ENCODE data around the gene KCNJ1. TPM values are rescaled to one million over a fixed set of nuclear protein-coding genes. Genes with fewer than 3 reads are reported as not detected.

KCNJ1 gene
- total RNA-seq, 1 donor from 2014 or later, result 0.41 TPM

DNA sequence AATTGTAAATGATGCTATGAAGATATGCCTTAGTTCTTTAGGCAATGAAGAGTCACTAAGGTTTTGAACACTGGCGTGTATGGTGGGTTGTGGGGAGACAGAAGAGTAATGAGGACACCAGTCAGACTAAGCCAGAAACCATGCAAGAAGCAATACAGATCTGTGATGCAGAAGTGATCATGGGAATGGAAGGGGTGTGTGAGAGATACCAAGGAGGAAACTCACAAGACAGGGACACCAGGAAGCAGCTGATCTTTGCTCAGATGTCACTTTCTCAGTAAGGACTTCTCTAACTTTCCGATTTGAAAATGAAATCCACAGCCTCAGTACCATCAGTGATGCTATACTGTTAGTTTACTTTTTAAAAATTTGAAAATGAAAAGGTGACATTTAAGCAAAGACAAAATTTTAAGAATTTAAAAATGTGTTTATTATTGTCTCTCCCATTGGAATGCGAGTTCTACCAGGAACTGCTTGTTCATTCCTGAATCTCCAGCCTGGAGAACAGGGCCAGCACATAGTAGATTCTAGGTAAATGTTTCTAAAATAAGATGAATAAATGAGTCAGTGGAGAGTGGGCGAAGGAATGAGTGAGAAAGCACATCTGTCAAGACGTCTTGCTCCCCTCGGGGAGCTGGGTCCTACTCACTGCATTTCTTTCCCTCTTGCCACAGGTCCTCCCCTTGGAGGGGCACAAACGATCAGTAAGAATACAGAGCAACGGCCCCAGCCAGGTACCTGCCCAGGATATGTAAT, 60.4 kb downstream of the KCNJ1 start:
- Mint-ChIP-seq H3K27ac (no peak overlapping the region), H3K4me3 (no peak overlapping the region), H3K36me3 (peaks cover 2% of the 10 kb centered on the region), H3K27me3 (ENCODE audit: insufficient read depth, low read depth) (peaks cover 8% of the 10 kb centered on the region), H3K4me1 (peaks cover 7% of the 10 kb centered on the region), H3K9me3 (no peaks in the 10 kb centered on the region)
- no peaks in the 10 kb centered on the region for H3K36me3 ChIP-seq
- no peaks in the 10 kb centered on the region for H3K9me3 ChIP-seq (ENCODE audit: low read depth)
- H2AFZ ChIP-seq (replicated peaks), result no peak overlapping the region
- H3K4me3 ChIP-seq, result no peak overlapping the region
- H3K27ac ChIP-seq, result no peak overlapping the region
- no peak overlapping the region for H3K4me2 ChIP-seq
- no peak overlapping the region for H3K9ac ChIP-seq
- H3F3A ChIP-seq (ENCODE audit: low read depth), result peaks cover 7% of the 10 kb centered on the region
- no peaks in the 10 kb centered on the region for H4K20me1 ChIP-seq (ENCODE audit: low read depth)
- H3K27me3 ChIP-seq, result no peaks in the 10 kb centered on the region
- TF ChIP-seq, protein P1, sequence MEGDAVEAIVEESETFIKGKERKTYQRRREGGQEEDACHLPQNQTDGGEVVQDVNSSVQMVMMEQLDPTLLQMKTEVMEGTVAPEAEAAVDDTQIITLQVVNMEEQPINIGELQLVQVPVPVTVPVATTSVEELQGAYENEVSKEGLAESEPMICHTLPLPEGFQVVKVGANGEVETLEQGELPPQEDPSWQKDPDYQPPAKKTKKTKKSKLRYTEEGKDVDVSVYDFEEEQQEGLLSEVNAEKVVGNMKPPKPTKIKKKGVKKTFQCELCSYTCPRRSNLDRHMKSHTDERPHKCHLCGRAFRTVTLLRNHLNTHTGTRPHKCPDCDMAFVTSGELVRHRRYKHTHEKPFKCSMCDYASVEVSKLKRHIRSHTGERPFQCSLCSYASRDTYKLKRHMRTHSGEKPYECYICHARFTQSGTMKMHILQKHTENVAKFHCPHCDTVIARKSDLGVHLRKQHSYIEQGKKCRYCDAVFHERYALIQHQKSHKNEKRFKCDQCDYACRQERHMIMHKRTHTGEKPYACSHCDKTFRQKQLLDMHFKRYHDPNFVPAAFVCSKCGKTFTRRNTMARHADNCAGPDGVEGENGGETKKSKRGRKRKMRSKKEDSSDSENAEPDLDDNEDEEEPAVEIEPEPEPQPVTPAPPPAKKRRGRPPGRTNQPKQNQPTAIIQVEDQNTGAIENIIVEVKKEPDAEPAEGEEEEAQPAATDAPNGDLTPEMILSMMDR (IDR thresholded peaks at IDR 0.05), result no peak
- TF ChIP-seq EZH2phosphoT487 (IDR thresholded peaks at IDR 0.05) (no peak), EZH2 (IDR thresholded peaks at IDR 0.05) (no peak)
- H3K79me2 ChIP-seq (ENCODE audit: low read depth), result no peaks in the 10 kb centered on the region
- H3K4me1 ChIP-seq, result peaks cover 15% of the 10 kb centered on the region
- DNase-seq (ENCODE audit: low spot score), result no peak

DNA sequence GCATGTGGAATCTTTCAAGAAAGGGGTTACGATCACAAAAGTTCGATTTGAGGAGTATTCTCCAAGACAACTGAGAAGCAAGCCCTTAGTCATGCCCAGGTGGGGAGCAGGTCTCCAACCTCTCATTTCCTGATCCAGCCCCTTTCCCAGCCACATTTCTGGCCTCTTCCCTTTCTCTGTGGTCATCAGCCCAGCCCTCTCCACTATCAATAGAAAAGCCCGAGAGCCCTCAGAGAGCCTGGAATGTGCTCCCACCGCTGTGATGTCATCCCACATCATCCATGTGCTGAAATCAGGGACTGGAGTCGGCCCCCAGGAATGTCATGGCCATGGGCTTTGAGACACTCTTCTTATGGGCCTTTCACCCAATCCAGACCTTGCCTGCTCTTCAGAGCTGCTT, 62.6 kb downstream of the KCNJ1 start:
- Histone ChIP-seq H3K36me3 (no peaks in the 10 kb centered on the region), H3F3A (ENCODE audit: low read depth) (peaks cover 7% of the 10 kb centered on the region), H3K9ac (no peak overlapping the region), H3K27ac (no peak overlapping the region), H2AFZ (replicated peaks) (no peak overlapping the region), H3K9me3 (ENCODE audit: low read depth) (no peaks in the 10 kb centered on the region), H3K4me2 (peak overlapping the region; percentile 43), H3K79me2 (ENCODE audit: low read depth) (no peaks in the 10 kb centered on the region), H4K20me1 (ENCODE audit: low read depth) (no peaks in the 10 kb centered on the region), H3K4me1 (peaks cover 15% of the 10 kb centered on the region), H3K27me3 (no peaks in the 10 kb centered on the region), H3K4me3 (no peak overlapping the region)
- Mint-ChIP-seq H3K9me3 (no peaks in the 10 kb centered on the region), H3K4me1 (peaks cover 12% of the 10 kb centered on the region), H3K27ac (no peak overlapping the region), H3K36me3 (peaks cover 2% of the 10 kb centered on the region), H3K27me3 (ENCODE audit: insufficient read depth, low read depth) (peaks cover 8% of the 10 kb centered on the region), H3K4me3 (no peak overlapping the region)
- TF ChIP-seq, protein P1 (IDR thresholded peaks at IDR 0.05), result no peak
- no peak for TF ChIP-seq EZH2 (IDR thresholded peaks at IDR 0.05)
- no peak for TF ChIP-seq EZH2phosphoT487 (IDR thresholded peaks at IDR 0.05)
- DNase-seq (ENCODE audit: low spot score), result no peak

DNA sequence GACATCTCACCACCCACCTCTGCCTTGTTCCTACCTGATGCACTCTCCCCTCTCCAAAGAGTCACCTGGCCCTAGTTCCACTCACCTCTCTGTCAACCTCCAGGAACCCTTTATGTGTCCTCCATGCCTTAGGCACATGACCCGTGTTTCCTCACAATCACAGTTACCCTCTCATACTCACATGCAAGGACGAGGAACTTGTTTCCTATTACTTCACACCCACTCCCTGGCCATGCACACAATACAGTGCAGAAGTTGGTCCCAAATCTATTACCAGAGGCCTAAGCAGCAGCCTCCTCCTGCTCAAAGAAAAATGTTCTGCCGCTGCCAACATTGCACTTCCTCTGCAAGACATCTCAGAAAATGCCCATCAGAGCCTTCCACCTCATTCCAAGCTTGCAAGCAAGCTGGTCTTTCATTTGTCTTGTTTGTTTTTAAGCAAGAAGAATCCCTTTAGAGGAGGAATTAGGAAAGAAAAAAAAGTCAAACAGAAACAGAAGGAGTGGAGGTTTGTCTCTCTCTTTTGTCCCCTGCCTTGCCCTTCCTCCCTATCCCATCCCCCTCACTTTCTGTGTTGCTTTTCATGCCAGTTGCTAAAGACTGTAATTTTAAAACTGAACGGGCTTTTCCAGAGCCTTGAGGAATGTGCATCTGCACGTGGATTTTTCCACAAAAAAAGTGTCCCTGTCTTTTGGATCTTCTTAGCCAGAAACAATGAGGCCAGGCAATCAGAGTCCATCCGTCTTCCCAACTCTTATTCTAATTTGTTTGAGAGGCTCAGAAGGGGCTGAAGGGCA, 63.4 kb downstream of the KCNJ1 start:
- no peak overlapping the region for H3K9ac ChIP-seq
- peaks cover 15% of the 10 kb centered on the region for H3K4me1 ChIP-seq
- peak overlapping the region; percentile 20 for H2AFZ ChIP-seq (replicated peaks)
- H3K36me3 ChIP-seq, result no peaks in the 10 kb centered on the region
- Mint-ChIP-seq H3K4me1 (peaks cover 12% of the 10 kb centered on the region), H3K36me3 (peaks cover 2% of the 10 kb centered on the region), H3K27me3 (ENCODE audit: insufficient read depth, low read depth) (peaks cover 8% of the 10 kb centered on the region), H3K4me3 (no peak overlapping the region), H3K9me3 (no peaks in the 10 kb centered on the region), H3K27ac (peak overlapping the region; percentile 35)
- H3K4me3 ChIP-seq, result no peak overlapping the region
- no peak for DNase-seq (ENCODE audit: low spot score)
- peak overlapping the region; percentile 43 for H3K4me2 ChIP-seq
- H3K27me3 ChIP-seq, result no peaks in the 10 kb centered on the region
- H3K27ac ChIP-seq, result no peak overlapping the region
- peaks cover 7% of the 10 kb centered on the region for H3F3A ChIP-seq (ENCODE audit: low read depth)
- no peaks in the 10 kb centered on the region for H4K20me1 ChIP-seq (ENCODE audit: low read depth)
- no peaks in the 10 kb centered on the region for H3K9me3 ChIP-seq (ENCODE audit: low read depth)
- no peaks in the 10 kb centered on the region for H3K79me2 ChIP-seq (ENCODE audit: low read depth)
- TF ChIP-seq, protein P1 (IDR thresholded peaks at IDR 0.05), result no peak
- TF ChIP-seq EZH2 (IDR thresholded peaks at IDR 0.05), result no peak
- no peak for TF ChIP-seq EZH2phosphoT487 (IDR thresholded peaks at IDR 0.05)

All from neural progenitor cell (in vitro differentiated cells).